WTC11 (cell line): ENCODE measurements around the gene ING1. TPM values are rescaled to one million over a fixed set of nuclear protein-coding genes. Genes with fewer than 3 reads are reported as not detected.

Source experiments
- ATAC-seq: fragments of 200-7000 bp; cut with Tn5 transposase; 2 replicates; pipeline ENCODE4 v1.10.0; 2021; ENCODE audit warnings: mild to moderate bottlenecking, moderate library complexity
- CTCF ChIA-PET: fragments of 300-600 bp; sonication (Branson Sonifier 250); formaldehyde crosslinking; loops from one replicate; lab custom pipeline; 2021; ENCODE audit warnings: antibody characterized with exemption; lab: Charles Lee
- POLR2A ChIA-PET: fragments of 350-600 bp; sonication (Branson Sonifier 250); formaldehyde crosslinking; loops from one replicate; lab custom pipeline; 2021; ENCODE audit warnings: antibody characterized with exemption; lab: Charles Lee
- DNase-seq: peaks from one replicate; pipeline ENCODE4 v3.0.0; 2021; ENCODE audit warnings: low spot score
- H3K27ac Mint-ChIP-seq: 2 replicates; pipeline ENCODE4 v1.8.0; 2021; ENCODE audit warnings: mixed read lengths
- H3K27me3 Mint-ChIP-seq: 2 replicates; pipeline ENCODE4 v1.8.0; 2021; ENCODE audit warnings: low read depth, mild to moderate bottlenecking, moderate library complexity, mixed read lengths
- H3K36me3 Mint-ChIP-seq: 2 replicates; pipeline ENCODE4 v1.8.0; 2021; ENCODE audit warnings: mixed read lengths
- H3K4me1 Mint-ChIP-seq: 2 replicates; pipeline ENCODE4 v1.8.0; 2022; ENCODE audit warnings: mixed read lengths
- H3K4me3 Mint-ChIP-seq: 2 replicates; pipeline ENCODE4 v1.8.0; 2021; ENCODE audit warnings: mild to moderate bottlenecking, moderate library complexity, mixed read lengths
- H3K9me3 Mint-ChIP-seq: 2 replicates; pipeline ENCODE4 v1.8.0; 2021; ENCODE audit warnings: mixed read lengths
- ATF6 ChIP-seq: sonication (generic); formaldehyde crosslinking; IDR thresholded peaks from 2 replicates; pipeline ENCODE4 v1.8.1; 2023; ENCODE audit warnings: mild to moderate bottlenecking, missing genetic modification reagents
- CBFB ChIP-seq: sonication (generic); formaldehyde crosslinking; IDR thresholded peaks from 2 replicates; pipeline ENCODE4 v1.8.1; 2022; ENCODE audit warnings: mild to moderate bottlenecking, low read depth, missing genetic modification reagents
- FOXK1 ChIP-seq: sonication (generic); formaldehyde crosslinking; IDR thresholded peaks from 2 replicates; pipeline ENCODE4 v1.8.0; 2022; ENCODE audit warnings: mild to moderate bottlenecking, moderate library complexity, missing genetic modification reagents
- FOXP1 ChIP-seq: sonication (generic); formaldehyde crosslinking; IDR thresholded peaks from 2 replicates; pipeline ENCODE4 v1.8.0; 2022; ENCODE audit warnings: missing genetic modification reagents, mild to moderate bottlenecking, moderate library complexity, borderline replicate concordance
- GRHL2 ChIP-seq: fragments of 250-450 bp; sonication (Bioruptor Pico); IDR thresholded peaks from 2 replicates; pipeline ENCODE4 v1.8.0; 2022; ENCODE audit warnings: mild to moderate bottlenecking, moderate library complexity; ENCODE audit not compliant: insufficient replicate concordance, severe bottlenecking
- JAZF1 ChIP-seq: fragments of 250-450 bp; sonication (Bioruptor Pico); IDR thresholded peaks from 2 replicates; pipeline ENCODE4 v1.9.0; 2021; ENCODE audit warnings: moderate library complexity, mild to moderate bottlenecking, inconsistent platforms
- MYBL2 ChIP-seq: sonication (generic); formaldehyde crosslinking; IDR thresholded peaks from 2 replicates; pipeline ENCODE4 v1.8.1; 2023; ENCODE audit warnings: mild to moderate bottlenecking, moderate library complexity, missing genetic modification reagents
- NFATC4 ChIP-seq: fragments of 250-450 bp; sonication (Bioruptor Pico); IDR thresholded peaks from 2 replicates; pipeline ENCODE4 v1.9.0; 2021; ENCODE audit warnings: mild to moderate bottlenecking
- PREB ChIP-seq: sonication (generic); formaldehyde crosslinking; IDR thresholded peaks from 2 replicates; pipeline ENCODE4 v1.8.1; 2022; ENCODE audit warnings: mild to moderate bottlenecking, missing genetic modification reagents, moderate library complexity, borderline replicate concordance
- RORB ChIP-seq: fragments of 250-450 bp; sonication (Bioruptor Pico); IDR thresholded peaks from 2 replicates; pipeline ENCODE4 v1.9.0; 2021; ENCODE audit warnings: mild to moderate bottlenecking
- SP1 ChIP-seq: sonication (generic); formaldehyde crosslinking; conservative IDR thresholded peaks from 2 replicates; pipeline ENCODE4 v1.8.1; 2022; ENCODE audit warnings: missing genetic modification reagents
- TCF7 ChIP-seq: sonication (generic); formaldehyde crosslinking; IDR thresholded peaks from 2 replicates; pipeline ENCODE4 v1.8.0; 2022; ENCODE audit warnings: mild to moderate bottlenecking, low read depth, missing genetic modification reagents, moderate library complexity
- TEAD4 ChIP-seq: sonication (generic); formaldehyde crosslinking; IDR thresholded peaks from 2 replicates; pipeline ENCODE4 v1.8.0; 2022; ENCODE audit warnings: mild to moderate bottlenecking, missing genetic modification reagents
- ZNF121 ChIP-seq: sonication (generic); formaldehyde crosslinking; IDR thresholded peaks from 2 replicates; pipeline ENCODE4 v1.8.0; 2023; ENCODE audit warnings: missing genetic modification reagents
- ZNF281 ChIP-seq: sonication (generic); formaldehyde crosslinking; IDR thresholded peaks from 2 replicates; pipeline ENCODE4 v1.8.0; 2023; ENCODE audit warnings: mild to moderate bottlenecking, missing genetic modification reagents
- ZNF396 ChIP-seq: fragments of 250-450 bp; sonication (Bioruptor Pico); IDR thresholded peaks from 2 replicates; pipeline ENCODE4 v1.8.0; 2021; ENCODE audit warnings: mild to moderate bottlenecking, moderate library complexity, borderline replicate concordance
- total RNA-seq: library from RNA; stranded (reverse); gene quantifications from 3 replicates; pipeline ENCODE4 v1.2.3, GENCODE V29; 2021
- TF ChIP-seq, protein P1 (sequence below): sonication (generic); formaldehyde crosslinking; conservative IDR thresholded peaks from 2 replicates; pipeline ENCODE4 v1.8.1; 2022; ENCODE audit warnings: mild to moderate bottlenecking, missing genetic modification reagents
- TF ChIP-seq, protein P2 (sequence below): fragments of 250-450 bp; sonication (Bioruptor Pico); IDR thresholded peaks from 2 replicates; pipeline ENCODE4 v1.9.0; 2021; ENCODE audit warnings: mild to moderate bottlenecking
- TF ChIP-seq, protein P3 (sequence below): sonication (generic); formaldehyde crosslinking; IDR thresholded peaks from 2 replicates; pipeline ENCODE4 v1.8.0; 2022; ENCODE audit warnings: mild to moderate bottlenecking, missing genetic modification reagents

The ING1 gene
- total RNA-seq, 1 experiment from 2014 or later: 26.2 TPM

GRCh38 chr13:110756219-110756631 lies 42.7 kb downstream of the ING1 start:
- H3K4me3 Mint-ChIP-seq: no peak overlapping the region
- H3K27ac Mint-ChIP-seq: no peak overlapping the region
- ATAC-seq (peak; percentile 36; the same call in 1 of the 2 replicates), DNase-seq (no peak)
- no peak for TF ChIP-seq JAZF1
- TF ChIP-seq, protein P1, sequence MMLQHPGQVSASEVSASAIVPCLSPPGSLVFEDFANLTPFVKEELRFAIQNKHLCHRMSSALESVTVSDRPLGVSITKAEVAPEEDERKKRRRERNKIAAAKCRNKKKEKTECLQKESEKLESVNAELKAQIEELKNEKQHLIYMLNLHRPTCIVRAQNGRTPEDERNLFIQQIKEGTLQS: no peak
- ChIA-PET POLR2A (no interaction called here), CTCF (no interaction called here)
- H3K36me3 Mint-ChIP-seq: peaks cover 14% of the 10 kb centered on the region
- H3K27me3 Mint-ChIP-seq: no peaks in the 10 kb centered on the region
- peaks cover 17% of the 10 kb centered on the region for H3K4me1 Mint-ChIP-seq
- H3K9me3 Mint-ChIP-seq: peaks cover 28% of the 10 kb centered on the region

GRCh38 chr13:110757296-110757695 lies 43.8 kb downstream of the ING1 start:
- Mint-ChIP-seq H3K9me3 (peaks cover 21% of the 10 kb centered on the region), H3K27ac (no peak overlapping the region), H3K4me1 (peaks cover 17% of the 10 kb centered on the region), H3K27me3 (no peaks in the 10 kb centered on the region), H3K4me3 (no peak overlapping the region), H3K36me3 (peaks cover 5% of the 10 kb centered on the region)
- POLR2A ChIA-PET: no interaction called here
- no peak for DNase-seq
- peak; percentile 56 for ATAC-seq
- TF ChIP-seq, protein P2, sequence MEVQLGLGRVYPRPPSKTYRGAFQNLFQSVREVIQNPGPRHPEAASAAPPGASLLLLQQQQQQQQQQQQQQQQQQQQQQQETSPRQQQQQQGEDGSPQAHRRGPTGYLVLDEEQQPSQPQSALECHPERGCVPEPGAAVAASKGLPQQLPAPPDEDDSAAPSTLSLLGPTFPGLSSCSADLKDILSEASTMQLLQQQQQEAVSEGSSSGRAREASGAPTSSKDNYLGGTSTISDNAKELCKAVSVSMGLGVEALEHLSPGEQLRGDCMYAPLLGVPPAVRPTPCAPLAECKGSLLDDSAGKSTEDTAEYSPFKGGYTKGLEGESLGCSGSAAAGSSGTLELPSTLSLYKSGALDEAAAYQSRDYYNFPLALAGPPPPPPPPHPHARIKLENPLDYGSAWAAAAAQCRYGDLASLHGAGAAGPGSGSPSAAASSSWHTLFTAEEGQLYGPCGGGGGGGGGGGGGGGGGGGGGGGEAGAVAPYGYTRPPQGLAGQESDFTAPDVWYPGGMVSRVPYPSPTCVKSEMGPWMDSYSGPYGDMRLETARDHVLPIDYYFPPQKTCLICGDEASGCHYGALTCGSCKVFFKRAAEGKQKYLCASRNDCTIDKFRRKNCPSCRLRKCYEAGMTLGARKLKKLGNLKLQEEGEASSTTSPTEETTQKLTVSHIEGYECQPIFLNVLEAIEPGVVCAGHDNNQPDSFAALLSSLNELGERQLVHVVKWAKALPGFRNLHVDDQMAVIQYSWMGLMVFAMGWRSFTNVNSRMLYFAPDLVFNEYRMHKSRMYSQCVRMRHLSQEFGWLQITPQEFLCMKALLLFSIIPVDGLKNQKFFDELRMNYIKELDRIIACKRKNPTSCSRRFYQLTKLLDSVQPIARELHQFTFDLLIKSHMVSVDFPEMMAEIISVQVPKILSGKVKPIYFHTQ: no peak
- no peak for TF ChIP-seq ZNF281 (CRISPR knock-in tag)
- no peak for TF ChIP-seq TCF7 (CRISPR knock-in tag)
- TF ChIP-seq CBFB: no peak
- TF ChIP-seq RORB (CRISPR knock-in tag): no peak
- TF ChIP-seq ZNF396 (CRISPR knock-in tag): no peak
- no peak for TF ChIP-seq ATF6 (CRISPR knock-in tag)
- no peak for TF ChIP-seq FOXP1 (CRISPR knock-in tag)
- TF ChIP-seq NFATC4 (CRISPR knock-in tag): no peak
- TF ChIP-seq MYBL2 (CRISPR knock-in tag): no peak
- TF ChIP-seq TEAD4 (CRISPR knock-in tag): no peak
- no peak for TF ChIP-seq ZNF121
- no peak for TF ChIP-seq GRHL2 (CRISPR knock-in tag)
- TF ChIP-seq PREB (CRISPR knock-in tag): no peak
- TF ChIP-seq FOXK1: no peak
- TF ChIP-seq SP1: no peak
- TF ChIP-seq, protein P3, sequence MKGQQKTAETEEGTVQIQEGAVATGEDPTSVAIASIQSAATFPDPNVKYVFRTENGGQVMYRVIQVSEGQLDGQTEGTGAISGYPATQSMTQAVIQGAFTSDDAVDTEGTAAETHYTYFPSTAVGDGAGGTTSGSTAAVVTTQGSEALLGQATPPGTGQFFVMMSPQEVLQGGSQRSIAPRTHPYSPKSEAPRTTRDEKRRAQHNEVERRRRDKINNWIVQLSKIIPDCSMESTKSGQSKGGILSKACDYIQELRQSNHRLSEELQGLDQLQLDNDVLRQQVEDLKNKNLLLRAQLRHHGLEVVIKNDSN: no peak
- CTCF ChIA-PET: no interaction called here
